Measurements from ENCODE around the gene TMEM120A. TPM values are rescaled to one million over a fixed set of nuclear protein-coding genes. Genes with fewer than 3 reads are reported as not detected.
A peak's percentile ranks its signal among the peaks of the same experiment; 100 is the strongest.
"Not testable (repeated sequence)": the region's sequence is repeated elsewhere in the genome, so short reads cannot be mapped to it uniquely, and the experiment has no call there.

Gene TMEM120A
- 10 to 100 TPM; 17.3 to 19.9 TPM for total RNA-seq

- Mint-ChIP-seq H3K36me3 (ENCODE audit: low read depth) (peaks cover 28% of the 10 kb centered on the region), H3K9me3 (no peaks in the 10 kb centered on the region), H3K4me1 (peaks cover 31% of the 10 kb centered on the region), H3K4me3 (peak within 1 kb of the TSS; percentile 62), H3K27me3 (no peaks in the 10 kb centered on the region), H3K27ac (no peak within 1 kb of the TSS)
- ChIA-PET CTCF (interaction anchor here (1.3 to 1.5 kb wide), 2 partner anchors 10 kb away, joined by 3 to 5 read pairs; no protein-coding TSS in a partner anchor), POLR2A (no interaction called here)
- DNase-seq = peak; percentile 95
Observed at GRCh38 chr7:75994388-75995051, at the start of gene TMEM120A. Gene TMEM120A (minus strand): TSS chr7:75994595. CDS start chr7:75994570, 25 bp downstream.

GRCh38 chr7:76040126-76040525 is 45.7 kb upstream of the TMEM120A start:
- DNase-seq = no peak
- Mint-ChIP-seq H3K36me3 (ENCODE audit: low read depth) (peaks cover 3% of the 10 kb centered on the region), H3K9me3 (no peaks in the 10 kb centered on the region), H3K27ac (no peak overlapping the region), H3K27me3 (no peaks in the 10 kb centered on the region), H3K4me3 (no peak overlapping the region), H3K4me1 (peaks cover 7% of the 10 kb centered on the region)
- ChIA-PET CTCF (interaction anchor here (1.5 kb wide), 1 partner anchor 8 kb away, joined by 4 read pairs; the partner anchor contains the start of genes MDH2 and STYXL1), POLR2A (no interaction called here)

- H3K27me3 Mint-ChIP-seq = no peaks in the 10 kb centered on the region
- H3K36me3 Mint-ChIP-seq (ENCODE audit: low read depth) = no peaks in the 10 kb centered on the region
- POLR2A ChIA-PET = no interaction called here
- CTCF ChIA-PET = interaction anchor here (1.5 to 1.7 kb wide), 3 partner anchors 10 to 17 kb away, joined by 3 to 7 read pairs (median 5); no protein-coding TSS in a partner anchor
- no peak for DNase-seq
- H3K4me3 Mint-ChIP-seq = no peak overlapping the region
- no peak overlapping the region for H3K27ac Mint-ChIP-seq
- H3K9me3 Mint-ChIP-seq = no peaks in the 10 kb centered on the region
- peaks cover 14% of the 10 kb centered on the region for H3K4me1 Mint-ChIP-seq
Observed at GRCh38 chr7:76037310-76037709, 42.9 kb upstream of the TMEM120A start.

GRCh38 chr7:76031964-76032363 is 37.6 kb upstream of the TMEM120A start:
- no peak for DNase-seq
- H3K4me3 Mint-ChIP-seq = no peak overlapping the region
- peaks cover 2% of the 10 kb centered on the region for H3K36me3 Mint-ChIP-seq (ENCODE audit: low read depth)
- H3K27ac Mint-ChIP-seq = no peak overlapping the region
- peaks cover 14% of the 10 kb centered on the region for H3K4me1 Mint-ChIP-seq
- POLR2A ChIA-PET = no interaction called here
- CTCF ChIA-PET = interaction anchor here (0.6 to 1.1 kb wide), 3 partner anchors 11 to 163 kb away, joined by 3 read pairs; no protein-coding TSS in a partner anchor
- no peaks in the 10 kb centered on the region for H3K27me3 Mint-ChIP-seq
- no peaks in the 10 kb centered on the region for H3K9me3 Mint-ChIP-seq

GRCh38 chr7:76029682-76030081 is 35.3 kb upstream of the TMEM120A start:
- H3K27me3 Mint-ChIP-seq; H3K36me3 Mint-ChIP-seq (ENCODE audit: low read depth); H3K27ac Mint-ChIP-seq; DNase-seq; H3K9me3 Mint-ChIP-seq; POLR2A ChIA-PET; H3K4me3 Mint-ChIP-seq: not testable (repeated sequence)
- H3K4me1 Mint-ChIP-seq = peaks cover 14% of the 10 kb centered on the region
- CTCF ChIA-PET = interaction anchor here (1.6 kb wide), 1 partner anchor 10 kb away, joined by 5 read pairs; no protein-coding TSS in a partner anchor

- POLR2A ChIA-PET = no interaction called here
- peaks cover 33% of the 10 kb centered on the region for H3K36me3 Mint-ChIP-seq (ENCODE audit: low read depth)
Observed at GRCh38 chr7:76023002-76023401, 28.6 kb upstream of the TMEM120A start.

GRCh38 chr7:76022026-76022780 is 27.8 kb upstream of the TMEM120A start:
- ChIA-PET CTCF (interaction anchor here (0.6 to 2.8 kb wide), 4 partner anchors 16 to 183 kb away, joined by 3 to 32 read pairs (median 4); no protein-coding TSS in a partner anchor), POLR2A (no interaction called here)
- no peaks in the 10 kb centered on the region for H3K9me3 Mint-ChIP-seq
- DNase-seq = no peak
- no peaks in the 10 kb centered on the region for H3K27me3 Mint-ChIP-seq
- no peak overlapping the region for H3K4me3 Mint-ChIP-seq
- peaks cover 38% of the 10 kb centered on the region for H3K36me3 Mint-ChIP-seq (ENCODE audit: low read depth)
- H3K27ac Mint-ChIP-seq = no peak overlapping the region
- peaks cover 25% of the 10 kb centered on the region for H3K4me1 Mint-ChIP-seq

More at GRCh38 chr7:76023002-76023401, 28.6 kb upstream of the TMEM120A start:
- no peak overlapping the region for H3K27ac Mint-ChIP-seq
- H3K4me3 Mint-ChIP-seq = no peak overlapping the region
- peaks cover 25% of the 10 kb centered on the region for H3K4me1 Mint-ChIP-seq
- no peaks in the 10 kb centered on the region for H3K27me3 Mint-ChIP-seq
- H3K9me3 Mint-ChIP-seq = no peaks in the 10 kb centered on the region
- DNase-seq = no peak
- CTCF ChIA-PET = interaction anchor here (0.6 to 1.4 kb wide), 3 partner anchors 9 to 33 kb away, joined by 3 to 5 read pairs (median 4); no protein-coding TSS in a partner anchor

- no peak overlapping the region for H3K27ac Mint-ChIP-seq
- H3K4me3 Mint-ChIP-seq = no peak overlapping the region
- no peaks in the 10 kb centered on the region for H3K27me3 Mint-ChIP-seq
- POLR2A ChIA-PET = no interaction called here
- no peaks in the 10 kb centered on the region for H3K9me3 Mint-ChIP-seq
- H3K4me1 Mint-ChIP-seq = peaks cover 25% of the 10 kb centered on the region
- CTCF ChIA-PET = interaction anchor here (0.6 to 2.8 kb wide), 24 partner anchors 9 to 986 kb away, joined by 3 to 32 read pairs (median 4); no protein-coding TSS in a partner anchor
- peak; percentile 75 for DNase-seq
- peaks cover 41% of the 10 kb centered on the region for H3K36me3 Mint-ChIP-seq (ENCODE audit: low read depth)
Observed at GRCh38 chr7:76020031-76020714, 25.8 kb upstream of the TMEM120A start.

- H3K9me3 Mint-ChIP-seq, DNase-seq, H3K4me3 Mint-ChIP-seq, H3K27me3 Mint-ChIP-seq, H3K27ac Mint-ChIP-seq, POLR2A ChIA-PET: not testable (repeated sequence)
- Mint-ChIP-seq H3K36me3 (ENCODE audit: low read depth) (peaks cover 45% of the 10 kb centered on the region), H3K4me1 (peaks cover 25% of the 10 kb centered on the region)
- CTCF ChIA-PET = interaction anchor here (0.6 kb wide), 1 partner anchor 152 kb away, joined by 3 read pairs; no protein-coding TSS in a partner anchor
Observed at GRCh38 chr7:76018520-76018919, 24.1 kb upstream of the TMEM120A start.

- no peaks in the 10 kb centered on the region for H3K9me3 Mint-ChIP-seq
- peaks cover 5% of the 10 kb centered on the region for H3K27me3 Mint-ChIP-seq
- H3K27ac Mint-ChIP-seq = no peak overlapping the region
- H3K4me1 Mint-ChIP-seq = peaks cover 18% of the 10 kb centered on the region
- ChIA-PET CTCF (no interaction called here), POLR2A (interaction anchor here (0.5 kb wide), 1 partner anchor 39 kb away, joined by 3 read pairs; no protein-coding TSS in a partner anchor)
- H3K36me3 Mint-ChIP-seq (ENCODE audit: low read depth) = peaks cover 52% of the 10 kb centered on the region
- DNase-seq = no peak
- no peak overlapping the region for H3K4me3 Mint-ChIP-seq
Observed at GRCh38 chr7:76016191-76016947, 22.0 kb upstream of the TMEM120A start.

- H3K27ac Mint-ChIP-seq = no peak overlapping the region
- no peak overlapping the region for H3K4me3 Mint-ChIP-seq
- peaks cover 12% of the 10 kb centered on the region for H3K27me3 Mint-ChIP-seq
- H3K36me3 Mint-ChIP-seq (ENCODE audit: low read depth) = peaks cover 44% of the 10 kb centered on the region
- no peaks in the 10 kb centered on the region for H3K9me3 Mint-ChIP-seq
- H3K4me1 Mint-ChIP-seq = peaks cover 31% of the 10 kb centered on the region
- ChIA-PET POLR2A (no interaction called here), CTCF (interaction anchor here (1.2 to 3.1 kb wide), 4 partner anchors 9 to 63 kb away, joined by 3 to 19 read pairs (median 3); no protein-coding TSS in a partner anchor)
- no peak for DNase-seq
Observed at GRCh38 chr7:76011442-76011861, 17.1 kb upstream of the TMEM120A start.
